Endothelial cell of umbilical vein (primary cell): Measurements from ENCODE around the gene SLC37A1. TPM values are rescaled to one million over a fixed set of nuclear protein-coding genes. Genes with fewer than 3 reads are reported as not detected.

Experiments used
- BruUV-seq: library from RNA; stranded (reverse); fragments of 400-500 nt; replicated peaks from 2 replicates; lab custom pipeline; 2021; lab: Mats Ljungman, UMichigan
- CTCF ChIA-PET: fragments of 300-600, 350-600 bp; sonication (Branson Sonifier 250); formaldehyde crosslinking; loops from one replicate; lab custom pipeline; 2021; ENCODE audit warnings: antibody characterized with exemption, inconsistent platforms; lab: Charles Lee
- POLR2A ChIA-PET: fragments of 300-600, 350-600 bp; sonication (Branson Sonifier 250); formaldehyde crosslinking; loops from one replicate; lab custom pipeline; 2021; ENCODE audit warnings: antibody characterized with exemption, inconsistent platforms; lab: Charles Lee
- DNase-seq: peaks from one replicate; pipeline ENCODE4 v3.0.0-alpha.2; 2011; ENCODE audit warnings: low read depth, low spot score
- FAIRE-seq: peaks from 2 replicates; lab custom pipeline; 2011; peaks lifted over from hg19 to GRCh38; lab: Jason Lieb, UNC
- H2AFZ ChIP-seq: 2 replicates; pipeline ENCODE4 v1.6.0; 2012; ENCODE audit warnings: low read depth, low read length, control low read depth, inconsistent platforms
- H3K27ac ChIP-seq: 2 replicates; pipeline ENCODE4 v1.5.1; 2011; ENCODE audit warnings: low read depth, mild to moderate bottlenecking, control low read depth, low read length, moderate library complexity; ENCODE audit not compliant: insufficient read depth
- H3K27me3 ChIP-seq, 2 experiments: 2 replicates each; pipeline versions ENCODE4 v1.6.0 to v1.6.1; 2011; ENCODE audit warnings: low read length in 2 of 2, mixed read lengths in 1 of 2; ENCODE audit not compliant: control insufficient read depth in 2 of 2, insufficient read depth in 2 of 2
- H3K36me3 ChIP-seq, 2 experiments: 2 replicates in 1 of 2; 3 replicates in 1 of 2; pipeline ENCODE4 v1.5.1; 2011; ENCODE audit warnings: low read length in 2 of 2, mild to moderate bottlenecking in 1 of 2, moderate library complexity in 1 of 2; ENCODE audit not compliant: control insufficient read depth in 2 of 2, insufficient read depth in 2 of 2; ENCODE audit errors: extremely low read depth in 1 of 2
- H3K4me1 ChIP-seq: 3 replicates; pipeline ENCODE4 v1.5.1; 2011; ENCODE audit warnings: mild to moderate bottlenecking, low read length; ENCODE audit not compliant: control insufficient read depth, insufficient read depth; ENCODE audit errors: extremely low read depth
- H3K4me2 ChIP-seq: 2 replicates; pipeline ENCODE4 v1.6.1; 2011; ENCODE audit warnings: low read length, control low read depth, mixed read lengths; ENCODE audit not compliant: insufficient read depth
- H3K4me3 ChIP-seq, 3 experiments: fragments of 200-600 bp in 1 of 3; sonication (generic), shearing (Covaris generic) in 1 of 3; replicated peaks in 1 of 3; 2 replicates each; pipeline ENCODE4 v1.5.1; 2011 to 2016; ENCODE audit warnings: control low read depth in 3 of 3, low read length in 3 of 3, mild to moderate bottlenecking in 2 of 3, inconsistent platforms in 1 of 3, low read depth in 1 of 3, moderate library complexity in 1 of 3; ENCODE audit not compliant: insufficient read depth in 1 of 3
- H3K79me2 ChIP-seq: 2 replicates; pipeline ENCODE4 v1.6.0; 2012; ENCODE audit warnings: low read length, inconsistent platforms; ENCODE audit not compliant: control insufficient read depth, insufficient read depth
- H3K9ac ChIP-seq: replicated peaks from 2 replicates; pipeline ENCODE3; 2011; ENCODE audit warnings: low read length, control low read depth; ENCODE audit not compliant: insufficient read depth; ENCODE audit errors: extremely low read depth
- H3K9me1 ChIP-seq: replicated peaks from 3 replicates; pipeline ENCODE4 v1.6.0; 2011; ENCODE audit warnings: mild to moderate bottlenecking, low read length; ENCODE audit not compliant: control insufficient read depth, insufficient read depth; ENCODE audit errors: extremely low read depth
- H3K9me3 ChIP-seq: replicated peaks from 2 replicates; pipeline ENCODE4 v1.5.1; 2012; ENCODE audit warnings: low read length, inconsistent platforms; ENCODE audit not compliant: control insufficient read depth, insufficient read depth
- H4K20me1 ChIP-seq: replicated peaks from 2 replicates; pipeline ENCODE3; 2011; ENCODE audit warnings: mild to moderate bottlenecking, low read length; ENCODE audit not compliant: control insufficient read depth, insufficient read depth; ENCODE audit errors: extremely low read depth
- CTCF ChIP-seq, 2 donors: IDR thresholded peaks; 1 replicate in 1 of 2; 2 replicates in 1 of 2; pipeline ENCODE4 v1.5.1; 2011; ENCODE audit warnings: low read length in 2 of 2, mild to moderate bottlenecking in 2 of 2, moderate library complexity in 2 of 2, control low read depth in 1 of 2, inconsistent platforms in 1 of 2, low read depth in 1 of 2; ENCODE audit not compliant: insufficient read depth in 1 of 2; ENCODE audit errors: extremely low read depth in 1 of 2
- EZH2 ChIP-seq: IDR thresholded peaks from 2 replicates; pipeline ENCODE4 v1.6.1; 2012; ENCODE audit warnings: borderline replicate concordance, low read depth, mild to moderate bottlenecking, moderate library complexity, low read length, inconsistent platforms; ENCODE audit not compliant: severe bottlenecking
- FOS ChIP-seq: IDR thresholded peaks from 2 replicates; pipeline ENCODE4 v1.6.1; 2011; ENCODE audit warnings: mild to moderate bottlenecking, low read length, moderate library complexity, borderline replicate concordance; ENCODE audit not compliant: insufficient read depth
- GATA2 ChIP-seq: IDR thresholded peaks from 2 replicates; pipeline ENCODE4 v1.7.0; 2011; ENCODE audit warnings: low read depth, mild to moderate bottlenecking, moderate library complexity, mixed read lengths, low read length; ENCODE audit not compliant: insufficient read length, insufficient read depth
- JUN ChIP-seq: IDR thresholded peaks from 2 replicates; pipeline ENCODE4 v1.6.1; 2011; ENCODE audit warnings: borderline replicate concordance, low read depth; ENCODE audit not compliant: insufficient read length, insufficient read depth
- MYC ChIP-seq: IDR thresholded peaks from one replicate; pipeline ENCODE4 v1.6.1; 2011; ENCODE audit warnings: mild to moderate bottlenecking, low read depth, low read length
- POLR2A ChIP-seq: IDR thresholded peaks from 2 replicates; pipeline ENCODE4 v1.6.1; 2012; ENCODE audit warnings: low read depth, mild to moderate bottlenecking, control low read depth, low read length
- POLR2AphosphoS5 ChIP-seq: IDR thresholded peaks from 2 replicates; pipeline ENCODE4 v1.6.1; 2012; ENCODE audit warnings: low read depth, mild to moderate bottlenecking, control low read depth, low read length, moderate library complexity; ENCODE audit not compliant: insufficient read depth
- dilution Hi-C: fragments of 300-500 bp; cut with MboI; formaldehyde crosslinking; loops from one replicate; pipeline ENCODE4 v1.15.0; 2019; ENCODE audit warnings: low sequenced_read_pairs; ENCODE audit not compliant: extremely low pct_ligation_motif_present
- intact Hi-C: fragments of 100-400 bp; cut with micrococcal nuclease; formaldehyde crosslinking; loops from one replicate; pipeline ENCODE4 v1.10.0; 2022
- polyA plus RNA-seq, 4 experiments: library from polyadenylated mRNA; depleted of rRNA in 3 of 4; stranded (reverse) in 3 of 4; unstranded in 1 of 4; fragments of >200 nt; gene quantifications; 2 replicates each; pipeline versions ENCODE4 v1.2.1 to v1.2.3, GENCODE V29; 2011 to 2012; ENCODE audit warnings: missing spikeins in 1 of 4
- total RNA-seq: library from RNA; stranded (reverse); gene quantifications from 2 replicates; pipeline ENCODE4 v1.2.3, GENCODE V29; 2021
- TF ChIP-seq, protein P1 (sequence below): IDR thresholded peaks from 2 replicates; pipeline ENCODE4 v1.6.1; 2011; ENCODE audit not compliant: insufficient read depth, insufficient read length

SLC37A1 gene
- total and polyA plus RNA-seq, 2 donors (not counting 3 experiments of a cell fraction or from before 2014, with no cell fraction given): 4.7 to 7.6 TPM

DNA sequence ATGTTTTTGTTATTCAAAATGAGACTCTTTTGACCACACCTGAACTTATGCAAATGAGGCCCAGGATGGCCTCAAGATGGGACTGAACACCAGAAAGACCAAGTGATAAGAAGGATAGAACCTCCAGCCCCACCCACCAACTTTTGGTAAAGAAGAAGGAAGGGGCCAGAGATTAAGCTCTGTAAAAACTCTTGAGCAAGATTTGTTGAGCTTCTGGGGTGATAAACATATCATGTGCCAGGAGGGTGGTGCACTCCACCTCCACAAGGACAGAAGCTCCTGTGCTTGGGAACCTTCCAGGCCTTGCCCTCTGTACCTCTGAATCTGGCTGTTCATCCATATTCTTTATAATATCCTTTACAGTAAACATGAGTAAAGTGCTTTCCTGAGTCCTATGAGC lies 22.9 kb upstream of the SLC37A1 start:
- Histone ChIP-seq H3K4me3 (no peak overlapping the region), H3K9ac (no peak overlapping the region), H3K4me1 (peaks cover 4% of the 10 kb centered on the region), H3K9me3 (no peaks in the 10 kb centered on the region), H3K79me2 (no peaks in the 10 kb centered on the region), H3K36me3 (no peaks in the 10 kb centered on the region), H2AFZ (no peak overlapping the region), H3K27me3 (peaks cover 21% of the 10 kb centered on the region in 2 experiments), H4K20me1 (no peaks in the 10 kb centered on the region), H3K9me1 (no peaks in the 10 kb centered on the region), H3K4me2 (no peak overlapping the region), H3K27ac (no peak overlapping the region)
- FAIRE-seq (no peak), DNase-seq (no peak)
- BruUV-seq: no TSS peak
- TF ChIP-seq FOS: no peak
- TF ChIP-seq, protein P1, sequence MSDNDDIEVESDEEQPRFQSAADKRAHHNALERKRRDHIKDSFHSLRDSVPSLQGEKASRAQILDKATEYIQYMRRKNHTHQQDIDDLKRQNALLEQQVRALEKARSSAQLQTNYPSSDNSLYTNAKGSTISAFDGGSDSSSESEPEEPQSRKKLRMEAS: no peak
- TF ChIP-seq MYC: no peak
- TF ChIP-seq POLR2AphosphoS5: no peak
- no peak for TF ChIP-seq JUN
- TF ChIP-seq EZH2: no peak
- no peak for TF ChIP-seq GATA2
- TF ChIP-seq POLR2A: no peak
- no peak for TF ChIP-seq CTCF (IDR thresholded peaks at IDR 0.05; ENCODE audit: extremely low read depth in 1 of 2, insufficient read depth in 1 of 2, low read depth in 1 of 2, low read length in 2 of 2)
- intact Hi-C loops (no loop called here), dilution Hi-C loops (no loop called here)
- ChIA-PET CTCF (interaction anchor here (1.1 kb wide), 1 partner anchor 24 kb away, joined by 3 read pairs; no protein-coding TSS in a partner anchor), POLR2A (no interaction called here)
